GM12864 (cell line): ENCODE data around the gene ATF2.
"Not testable (repeated sequence)": the region's sequence is repeated elsewhere in the genome, so short reads cannot be mapped to it uniquely, and the experiment has no call there.

ENCODE experiments used
- DNase-seq: peaks from one replicate; pipeline ENCODE4 v3.0.0-alpha.2; 2011; ENCODE audit warnings: low read depth
- H3K4me3 ChIP-seq: 2 replicates; pipeline ENCODE4 v1.5.1; 2011; ENCODE audit warnings: mild to moderate bottlenecking, low read depth, low read length, control low read depth
- CTCF ChIP-seq: IDR thresholded peaks from 2 replicates; pipeline ENCODE4 v1.5.1; 2011; ENCODE audit warnings: low read depth, mild to moderate bottlenecking, moderate library complexity, low read length, control low read depth, inconsistent platforms; ENCODE audit errors: missing control alignments

The ATF2 gene

GRCh38 chr2:175101514-175101913, 66.5 kb downstream of the ATF2 start:
- H3K4me3 ChIP-seq, result no peak overlapping the region
- TF ChIP-seq CTCF, result no peak
- DNase-seq, result no peak

- no peak for TF ChIP-seq CTCF
- no peak overlapping the region for H3K4me3 ChIP-seq
- no peak for DNase-seq
Observed at GRCh38 chr2:175097297-175097696, 70.7 kb downstream of the ATF2 start.

GRCh38 chr2:175084117-175084516, 83.9 kb downstream of the ATF2 start:
- not testable (repeated sequence) for H3K4me3 ChIP-seq, DNase-seq

- TF ChIP-seq CTCF, result no peak
- H3K4me3 ChIP-seq, result no peak overlapping the region
- no peak for DNase-seq
Observed at GRCh38 chr2:175080479-175080878, 87.5 kb downstream of the ATF2 start.

GRCh38 chr2:175076272-175076671, 91.7 kb downstream of the ATF2 start:
- no peak for TF ChIP-seq CTCF
- DNase-seq, result no peak
- H3K4me3 ChIP-seq, result no peak overlapping the region

- H3K4me3 ChIP-seq, result no peak overlapping the region
- TF ChIP-seq CTCF, result no peak
- DNase-seq, result no peak
Observed at GRCh38 chr2:175074478-175074877, 93.5 kb downstream of the ATF2 start.

GRCh38 chr2:175068534-175068933, 99.5 kb downstream of the ATF2 start:
- H3K4me3 ChIP-seq, result no peak overlapping the region
- no peak for TF ChIP-seq CTCF
- DNase-seq, result no peak

- no peak for DNase-seq
- TF ChIP-seq CTCF, result no peak
- H3K4me3 ChIP-seq, result no peak overlapping the region
Observed at GRCh38 chr2:175066411-175066810, 101.6 kb downstream of the ATF2 start.
